Panc1 (cell line): Measurements from ENCODE around the gene CGA. TPM values are rescaled to one million over a fixed set of nuclear protein-coding genes. Genes with fewer than 3 reads are reported as not detected.

Source experiments
- ATAC-seq: fragments of 200-7000 bp; cut with Tn5 transposase; 2 replicates; pipeline ENCODE4 v1.9.1; 2020; ENCODE audit warnings: mild to moderate bottlenecking, moderate library complexity
- BruUV-seq: library from RNA; stranded (reverse); fragments of 400-500 nt; replicated peaks from 2 replicates; lab custom pipeline; 2021; lab: Mats Ljungman, UMichigan
- CTCF ChIA-PET: fragments of 300-600 bp; sonication (Branson Sonifier 250); formaldehyde crosslinking; loops from one replicate; lab custom pipeline; 2022; ENCODE audit warnings: antibody characterized with exemption; lab: Charles Lee
- POLR2A ChIA-PET: fragments of 300-600 bp; sonication (Branson Sonifier 250); formaldehyde crosslinking; loops from one replicate; lab custom pipeline; 2022; ENCODE audit warnings: antibody characterized with exemption; lab: Charles Lee
- DNase-seq: peaks from one replicate; pipeline ENCODE4 v3.0.0-alpha.2; 2010; ENCODE audit warnings: low read depth, low spot score
- H3K27ac ChIP-seq: 2 replicates; pipeline ENCODE4 v1.5.1; 2011; ENCODE audit warnings: mild to moderate bottlenecking, low read length, inconsistent platforms
- H3K27me3 ChIP-seq: fragments of 200-500 bp; sonication (Bioruptor generic); 2 replicates; pipeline ENCODE4 v1.6.0; 2014; ENCODE audit warnings: low read length, inconsistent platforms; ENCODE audit not compliant: control insufficient read depth, insufficient read depth
- H3K36me3 ChIP-seq: fragments of 200-500 bp; sonication (Bioruptor generic); 2 replicates; pipeline ENCODE4 v1.5.1; 2014; ENCODE audit warnings: inconsistent platforms, mild to moderate bottlenecking, low read length, moderate library complexity; ENCODE audit not compliant: control insufficient read depth, insufficient read depth
- H3K4me1 ChIP-seq: 2 replicates; pipeline ENCODE4 v1.5.1; 2011; ENCODE audit warnings: inconsistent platforms, mild to moderate bottlenecking, low read length, moderate library complexity; ENCODE audit not compliant: control insufficient read depth, insufficient read depth
- H3K4me3 ChIP-seq, 2 experiments: 2 replicates each; pipeline ENCODE4 v1.5.1; 2011 to 2012; ENCODE audit warnings: low read depth in 2 of 2, low read length in 2 of 2, mild to moderate bottlenecking in 2 of 2, inconsistent platforms in 1 of 2, moderate library complexity in 1 of 2
- H3K9me3 ChIP-seq: fragments of 200-500 bp; sonication (Bioruptor generic); 2 replicates; pipeline ENCODE4 v1.5.1; 2014; ENCODE audit warnings: low read depth, mild to moderate bottlenecking, inconsistent platforms, low read length, moderate library complexity; ENCODE audit not compliant: control insufficient read depth, insufficient read depth
- CTCF ChIP-seq: fragments of 450-650 bp; IDR thresholded peaks from 2 replicates; pipeline ENCODE4 v1.5.1; 2017; ENCODE audit warnings: mild to moderate bottlenecking
- POLR2AphosphoS5 ChIP-seq: IDR thresholded peaks from 2 replicates; pipeline ENCODE4 v1.6.1; 2012; ENCODE audit warnings: mild to moderate bottlenecking, low read depth, low read length, moderate library complexity
- REST ChIP-seq, 2 experiments: IDR thresholded peaks; 2 replicates each; pipeline ENCODE4 v1.6.1; 2011 to 2012; ENCODE audit warnings: low read depth in 2 of 2, control low read depth in 1 of 2, low read length in 1 of 2, mild to moderate bottlenecking in 1 of 2, moderate library complexity in 1 of 2; ENCODE audit not compliant: insufficient read depth in 1 of 2
- SIN3A ChIP-seq: IDR thresholded peaks from 2 replicates; pipeline ENCODE4 v1.6.1; 2012; ENCODE audit warnings: low read depth, mild to moderate bottlenecking, low read length, moderate library complexity, borderline replicate concordance; ENCODE audit not compliant: insufficient read depth
- TCF7L2 ChIP-seq: IDR thresholded peaks from 2 replicates; pipeline ENCODE4 v1.6.1; 2011; ENCODE audit warnings: mild to moderate bottlenecking, low read depth, low read length, inconsistent platforms
- in situ Hi-C: cut with HindIII; loops from 2 replicates; pipeline ENCODE4 v1.10.0; 2016; ENCODE audit warnings: low sequenced_read_pairs, low pct_unique_long_range_greater_than_20kb
- intact Hi-C: fragments of 100-400 bp; cut with micrococcal nuclease; formaldehyde crosslinking; loops from one replicate; pipeline ENCODE4 v1.10.0; 2022; ENCODE audit not compliant: unreplicated experiment
- total RNA-seq: library from RNA; stranded (reverse); gene quantifications from one replicate; pipeline ENCODE4 v1.2.1, GENCODE V29; 2021; ENCODE audit not compliant: unreplicated experiment

CGA gene
- total RNA-seq, 1 experiment from 2014 or later: not detected

- DNase-seq: no peak
- CTCF ChIA-PET: no interaction called here
These were observed 49.3 kb downstream of the CGA start for GRCh38 chr6:87045521-87046075.

GRCh38 chr6:87040729-87041128, 54.2 kb downstream of the CGA start:
- Histone ChIP-seq H3K36me3 (no peaks in the 10 kb centered on the region), H3K4me3 (no peak overlapping the region), H3K27ac (no peak overlapping the region), H3K4me1 (no peaks in the 10 kb centered on the region), H3K9me3 (no peaks in the 10 kb centered on the region), H3K27me3 (no peaks in the 10 kb centered on the region)
- in situ Hi-C loops (no loop called here), intact Hi-C loops (no loop called here)
- no peak for ATAC-seq
- ChIA-PET CTCF (no interaction called here), POLR2A (no interaction called here)
- no peak for DNase-seq
- no TSS peak for BruUV-seq
- TF ChIP-seq TCF7L2 (no peak), POLR2AphosphoS5 (no peak), SIN3A (no peak), REST (IDR thresholded peaks at IDR 0.05; ENCODE audit: insufficient read depth in 1 of 2, low read depth in 2 of 2, low read length in 1 of 2) (no peak), CTCF (no peak)

More at GRCh38 chr6:87045521-87046075, 49.3 kb downstream of the CGA start:
- in situ Hi-C loops (no loop called here), intact Hi-C loops (no loop called here)
- POLR2A ChIA-PET: no interaction called here
- Histone ChIP-seq H3K27me3 (peaks cover 6% of the 10 kb centered on the region; the same call in 1 of the 2 replicates), H3K4me3 (no peak overlapping the region), H3K36me3 (no peaks in the 10 kb centered on the region), H3K27ac (no peak overlapping the region), H3K4me1 (no peaks in the 10 kb centered on the region), H3K9me3 (no peaks in the 10 kb centered on the region)
- no TSS peak for BruUV-seq
- no peak for ATAC-seq
- no peak for TF ChIP-seq CTCF
- no peak for TF ChIP-seq SIN3A
- no peak for TF ChIP-seq TCF7L2
- no peak for TF ChIP-seq POLR2AphosphoS5
- TF ChIP-seq REST (IDR thresholded peaks at IDR 0.05; ENCODE audit: insufficient read depth in 1 of 2, low read depth in 2 of 2, low read length in 1 of 2): no peak
